NOMO-1 treated with dmso at 0.1 percent for 144 hours (cell line): Measurements from ENCODE around the gene CSGALNACT2.
A peak's percentile ranks its signal among the peaks of the same experiment; 100 is the strongest.

Experiments
- DNase-seq: peaks from one replicate; lab custom pipeline; 2025; ENCODE audit not compliant: unreplicated experiment; lab: John Stamatoyannopoulos, UW

Gene CSGALNACT2

DNA sequence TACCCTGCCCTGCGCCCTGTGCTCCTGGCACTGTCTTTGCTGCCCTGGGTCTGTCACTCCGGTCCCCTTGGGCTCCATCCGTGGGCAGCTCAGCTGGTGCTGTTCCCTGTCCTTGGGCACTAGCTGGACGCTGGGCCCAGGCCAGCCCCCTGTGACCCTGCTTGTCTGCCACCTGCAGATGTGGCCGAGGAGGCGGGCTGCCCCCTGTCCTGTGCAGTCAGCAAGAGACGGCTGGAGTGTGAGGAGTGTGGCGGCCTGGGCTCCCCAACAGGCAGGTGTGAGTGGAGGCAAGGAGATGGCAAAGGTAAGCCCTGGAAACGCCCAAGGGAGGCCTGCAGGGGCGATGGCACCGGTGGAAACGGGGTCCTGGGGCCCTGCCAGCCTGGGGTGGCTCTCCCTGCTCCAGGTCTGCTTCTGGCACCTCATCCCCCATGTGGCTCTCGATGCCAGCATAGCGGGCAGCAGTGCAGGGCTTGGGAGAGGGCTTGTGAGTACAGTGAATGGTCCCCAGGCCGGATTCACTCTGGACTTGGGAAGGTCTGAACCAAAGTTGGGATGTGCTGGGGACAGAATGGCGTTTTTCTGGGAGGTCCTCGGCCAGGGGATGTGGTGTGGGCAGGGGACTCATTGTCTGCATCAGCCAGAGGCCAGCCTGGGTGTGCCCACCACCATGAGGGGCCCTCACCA is 26.2 kb upstream of the CSGALNACT2 start:
- DNase-seq = no peak

DNA sequence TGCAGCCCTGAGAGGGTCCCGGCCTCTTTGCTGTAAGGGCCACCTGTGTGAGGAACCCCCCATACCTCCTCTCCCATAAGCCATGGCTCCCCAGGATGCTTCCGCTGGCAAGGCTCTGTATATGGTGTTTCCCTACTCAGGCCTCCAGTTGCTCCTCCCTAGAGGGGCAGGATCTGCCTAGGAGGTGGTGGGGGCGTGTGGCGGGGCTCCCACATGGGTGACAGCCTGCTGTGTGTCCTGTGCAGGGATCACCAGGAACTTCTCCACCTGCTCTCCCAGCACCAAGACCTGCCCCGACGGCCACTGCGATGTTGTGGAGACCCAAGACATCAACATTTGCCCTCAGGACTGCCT is 25.7 kb upstream of the CSGALNACT2 start:
- no peak for DNase-seq

DNA sequence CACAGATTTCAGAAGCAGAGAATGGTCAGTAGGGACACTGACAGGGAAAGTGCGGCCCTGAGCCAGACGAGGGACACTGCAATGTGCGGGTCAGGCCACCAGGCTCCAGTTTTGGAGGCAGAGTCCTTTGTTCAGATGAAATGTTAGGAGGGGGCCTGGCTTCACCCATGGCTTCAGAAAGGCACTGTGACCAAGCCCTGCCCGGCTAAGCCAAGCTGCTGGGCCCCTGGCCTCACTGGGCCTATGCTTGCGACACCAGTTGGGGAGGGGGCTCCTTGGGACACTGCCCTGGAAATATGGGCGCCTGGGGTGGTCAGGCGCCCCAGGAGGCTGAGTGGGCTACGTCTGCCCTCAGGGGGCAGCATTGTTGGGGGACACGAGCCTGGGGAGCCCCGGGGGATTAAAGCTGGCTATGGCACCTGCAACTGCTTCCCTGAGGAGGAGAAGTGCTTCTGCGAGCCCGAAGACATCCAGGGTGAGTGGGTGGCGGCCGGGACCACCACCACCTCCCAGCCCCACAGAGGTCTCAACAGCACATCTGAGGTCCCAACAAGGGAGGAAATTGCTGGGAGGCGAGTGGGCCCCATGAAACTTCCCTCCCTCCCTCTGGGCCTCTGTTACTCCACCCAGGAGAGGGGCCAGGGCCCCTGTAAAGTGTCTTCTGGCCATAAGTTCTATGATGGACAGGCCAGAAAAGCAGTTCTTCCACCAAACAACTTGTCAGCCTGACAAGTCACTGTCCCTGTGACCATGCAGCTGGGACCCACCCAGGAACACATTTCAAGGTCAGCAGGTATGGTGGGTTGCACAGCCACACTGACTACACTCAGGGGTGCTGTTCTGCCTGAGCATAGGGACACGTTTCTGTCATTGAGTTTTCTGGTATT is 24.8 kb upstream of the CSGALNACT2 start:
- no peak for DNase-seq

DNA sequence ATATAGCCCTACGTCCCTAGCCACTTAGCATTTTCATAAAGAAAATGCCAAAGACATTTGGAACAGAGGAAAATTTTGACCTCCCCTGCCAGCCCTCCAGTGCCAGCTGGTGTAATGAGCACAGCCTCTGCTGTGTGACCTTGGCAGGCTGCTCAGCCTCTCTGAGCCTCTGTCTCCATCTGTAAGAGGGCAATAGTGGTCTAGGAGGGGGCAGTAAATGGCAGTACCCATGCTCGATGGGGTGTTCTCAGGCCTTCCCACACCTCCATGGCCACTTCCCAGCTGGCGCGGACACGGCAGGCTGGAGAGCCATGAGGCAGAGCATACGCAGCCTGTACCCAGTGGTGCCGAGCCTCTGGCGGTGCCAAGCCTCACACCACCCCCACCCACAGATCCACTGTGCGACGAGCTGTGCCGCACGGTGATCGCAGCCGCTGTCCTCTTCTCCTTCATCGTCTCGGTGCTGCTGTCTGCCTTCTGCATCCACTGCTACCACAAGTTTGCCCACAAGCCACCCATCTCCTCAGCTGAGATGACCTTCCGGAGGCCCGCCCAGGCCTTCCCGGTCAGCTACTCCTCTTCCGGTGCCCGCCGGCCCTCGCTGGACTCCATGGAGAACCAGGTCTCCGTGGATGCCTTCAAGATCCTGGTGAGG is 24.0 kb upstream of the CSGALNACT2 start:
- no peak for DNase-seq

DNA sequence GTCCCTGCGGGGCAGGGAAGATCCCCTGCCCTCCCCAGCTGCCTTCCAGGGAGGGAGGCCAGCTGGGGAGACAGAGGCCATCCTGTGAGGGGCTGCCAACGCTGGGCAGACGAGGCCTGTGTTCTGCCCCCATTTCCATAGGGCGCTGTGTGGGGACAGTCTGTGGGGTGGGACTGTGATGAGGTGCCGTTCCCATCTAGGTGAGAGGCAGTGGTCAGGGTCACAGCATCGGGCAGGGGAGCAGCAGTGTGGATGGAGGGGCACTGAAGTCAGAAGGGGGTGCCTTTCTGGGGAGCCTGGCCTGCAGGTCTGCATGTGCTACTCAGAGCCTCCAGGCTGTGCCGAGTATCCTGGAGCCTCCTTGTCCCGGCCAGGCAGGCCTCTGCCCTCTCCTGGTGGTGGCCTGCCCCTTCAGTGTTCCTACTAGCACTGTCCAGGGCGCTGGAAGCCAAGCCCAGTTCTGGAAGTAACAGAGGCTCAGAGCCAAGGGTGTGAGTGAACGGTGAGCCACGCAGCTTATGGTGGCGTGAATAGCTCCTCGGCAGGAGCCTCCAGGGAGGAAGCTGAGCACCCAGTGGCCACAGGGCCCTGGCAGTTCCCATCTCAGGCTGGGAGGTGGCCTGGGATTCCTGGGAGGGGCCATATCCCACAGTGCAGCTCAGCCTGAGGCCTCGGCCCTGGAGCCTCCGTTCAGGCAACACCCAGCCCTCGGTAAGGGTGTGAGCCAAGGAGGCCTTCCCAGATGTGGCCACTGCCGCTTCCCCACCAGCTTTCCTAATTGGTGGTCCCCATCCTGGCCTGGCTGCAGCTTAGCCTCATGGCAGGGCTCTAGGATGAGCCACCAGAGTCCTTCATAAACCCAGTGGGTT is 23.3 kb upstream of the CSGALNACT2 start:
- no peak for DNase-seq

DNA sequence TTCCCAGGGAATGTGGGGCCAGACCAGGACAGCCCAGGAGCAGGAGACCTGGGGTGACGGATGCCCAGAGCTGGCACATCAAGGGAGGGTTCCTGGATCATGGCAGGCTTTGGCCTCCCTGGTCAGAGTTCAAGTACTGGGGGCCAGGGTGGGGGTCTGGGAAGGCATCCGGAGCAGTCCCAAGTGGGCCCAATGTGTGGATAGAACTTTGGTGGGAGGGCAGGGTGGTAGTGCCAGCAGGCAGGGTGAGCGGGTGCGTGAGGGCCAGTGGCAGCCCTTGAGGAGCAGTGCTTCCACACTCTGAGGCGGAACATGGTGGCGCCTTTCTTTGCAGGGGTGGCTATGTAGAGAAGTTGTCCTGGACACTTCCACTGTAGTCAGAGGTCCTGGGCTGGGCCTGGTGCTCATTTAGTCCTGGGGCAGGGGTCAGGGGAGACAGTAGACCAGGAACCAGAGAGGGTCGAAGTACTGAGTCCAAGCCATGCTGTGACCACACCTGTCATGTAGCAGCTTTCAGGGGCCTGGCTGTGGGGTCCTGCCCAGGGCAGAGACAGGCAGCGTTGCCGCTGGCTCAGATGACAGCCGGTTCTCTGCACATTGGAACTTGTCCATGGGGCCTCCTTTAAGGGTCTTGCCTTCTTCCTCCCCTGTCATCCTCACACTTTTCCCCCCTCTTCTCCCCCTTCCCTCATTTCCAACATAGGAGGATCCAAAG is 22.2 kb upstream of the CSGALNACT2 start:
- DNase-seq = no peak

DNA sequence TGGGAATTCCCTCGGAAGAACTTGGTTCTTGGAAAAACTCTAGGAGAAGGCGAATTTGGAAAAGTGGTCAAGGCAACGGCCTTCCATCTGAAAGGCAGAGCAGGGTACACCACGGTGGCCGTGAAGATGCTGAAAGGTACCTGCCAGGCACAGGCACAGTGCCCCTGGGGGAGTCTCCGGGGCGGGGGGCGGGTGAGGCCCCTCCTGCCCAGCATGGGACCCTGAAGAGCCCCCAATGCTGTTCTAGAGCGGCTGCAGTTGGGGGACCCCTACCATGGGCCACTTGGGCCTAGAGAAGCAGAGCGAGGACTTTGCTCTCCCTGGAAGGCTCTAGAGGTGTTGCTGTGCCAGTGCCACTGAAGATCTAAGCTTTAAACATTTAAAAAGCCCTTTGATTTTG is 21.6 kb upstream of the CSGALNACT2 start:
- no peak for DNase-seq

DNA sequence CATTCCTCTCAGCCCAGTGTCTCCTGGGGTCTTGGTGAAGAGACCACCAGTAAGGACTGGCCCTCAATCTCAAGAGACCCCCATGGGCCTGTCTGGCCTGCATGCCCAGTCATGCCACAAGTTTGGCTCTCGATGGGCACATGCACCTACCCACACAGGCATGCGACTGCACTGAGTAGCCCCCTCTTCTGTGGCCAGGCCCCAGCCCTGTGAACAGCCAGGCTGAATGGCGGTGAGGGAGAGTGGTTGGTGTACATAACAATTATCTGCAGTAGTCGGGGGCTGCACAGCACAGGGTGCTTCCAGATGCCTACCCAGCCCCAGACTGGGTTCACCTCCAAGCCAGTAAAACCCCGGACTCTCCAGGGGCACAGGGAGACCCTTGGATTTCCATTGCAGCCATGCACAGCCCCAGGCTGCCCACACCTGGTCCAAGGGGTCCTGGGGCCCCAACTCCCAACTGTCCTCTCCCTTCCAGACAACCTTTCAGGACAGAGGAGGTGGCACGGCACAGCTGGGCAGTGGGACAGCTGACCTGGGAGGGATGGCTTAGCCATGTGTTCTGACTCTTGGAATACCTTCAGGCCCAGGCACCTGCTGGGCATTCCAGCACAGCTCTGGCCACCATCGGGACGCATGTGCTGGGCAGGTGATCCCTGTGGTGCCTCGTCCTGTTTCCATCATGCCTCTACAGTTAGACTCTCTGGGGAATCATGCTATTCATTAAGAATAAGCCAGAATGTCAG is 21.0 kb upstream of the CSGALNACT2 start:
- DNase-seq = no peak

DNA sequence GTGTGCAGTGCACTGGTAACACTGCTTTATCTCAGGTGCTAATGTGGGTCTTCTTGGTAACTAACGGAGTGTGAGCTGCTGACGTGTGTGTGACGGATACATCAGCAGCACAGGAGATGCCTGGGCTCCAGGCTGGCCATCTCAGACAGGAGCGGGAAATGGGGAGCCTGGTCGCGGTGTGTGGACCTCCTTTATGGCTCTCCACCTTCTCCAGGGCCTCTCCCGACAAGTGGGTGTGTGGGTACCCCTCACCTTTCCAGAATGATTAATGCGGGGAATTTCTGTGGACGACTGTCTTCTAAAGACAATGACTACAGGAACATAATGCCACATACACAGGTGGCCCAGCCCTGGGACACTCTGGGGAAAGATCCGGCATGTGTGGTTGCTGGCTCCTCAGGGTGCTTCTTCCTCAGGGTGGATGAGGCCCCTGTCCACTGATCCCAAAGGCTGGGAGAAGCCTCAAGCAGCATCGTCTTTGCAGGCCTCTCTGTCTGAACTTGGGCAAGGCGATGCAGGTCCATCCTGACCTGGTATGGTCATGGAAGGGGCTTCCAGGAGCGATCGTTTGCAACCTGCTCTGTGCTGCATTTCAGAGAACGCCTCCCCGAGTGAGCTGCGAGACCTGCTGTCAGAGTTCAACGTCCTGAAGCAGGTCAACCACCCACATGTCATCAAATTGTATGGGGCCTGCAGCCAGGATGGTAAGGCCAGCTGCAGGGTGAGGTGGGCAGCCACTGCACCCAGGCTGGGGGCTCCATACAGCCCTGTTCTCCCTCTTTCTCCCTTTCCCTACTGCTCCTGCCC is 20.3 kb upstream of the CSGALNACT2 start:
- DNase-seq = no peak

DNA sequence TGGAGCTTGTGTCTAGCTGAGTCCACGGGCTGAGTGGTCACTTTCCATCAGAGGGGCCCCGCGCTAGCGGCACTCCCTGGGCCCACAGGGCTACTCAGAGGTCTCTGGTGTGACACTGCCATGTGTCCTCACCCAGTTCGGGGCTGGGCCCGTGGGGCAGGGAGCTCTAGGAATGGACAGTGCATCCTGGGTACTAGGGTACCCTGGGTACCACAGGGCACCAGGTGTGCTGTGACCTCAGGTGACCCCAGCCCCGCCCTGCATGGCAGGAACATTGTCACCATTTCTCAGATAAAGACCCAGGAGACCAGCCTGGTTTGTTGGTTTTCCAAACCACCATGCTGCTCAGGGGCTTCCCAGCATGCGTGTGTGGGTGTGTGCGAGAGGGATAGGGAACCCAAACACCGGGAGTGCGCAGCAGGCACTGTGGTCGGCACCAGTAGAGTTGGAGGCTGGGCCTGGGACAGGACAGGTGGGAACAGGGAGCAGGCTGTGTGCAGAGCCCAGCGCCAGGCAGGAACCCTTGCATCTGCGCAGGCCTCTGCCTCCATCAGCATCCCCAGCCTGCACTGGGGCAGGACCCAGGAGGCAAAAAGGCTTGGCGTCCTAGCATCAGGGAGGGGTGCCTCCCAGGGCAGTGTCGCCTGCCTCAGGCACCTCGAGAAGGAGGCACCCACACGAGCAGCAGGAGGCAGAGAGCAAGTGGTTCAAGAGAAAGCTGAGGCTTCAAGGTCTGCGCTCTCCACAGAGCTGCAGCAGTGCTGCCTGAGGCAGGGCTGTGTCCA is 19.4 kb upstream of the CSGALNACT2 start:
- no peak for DNase-seq

DNA sequence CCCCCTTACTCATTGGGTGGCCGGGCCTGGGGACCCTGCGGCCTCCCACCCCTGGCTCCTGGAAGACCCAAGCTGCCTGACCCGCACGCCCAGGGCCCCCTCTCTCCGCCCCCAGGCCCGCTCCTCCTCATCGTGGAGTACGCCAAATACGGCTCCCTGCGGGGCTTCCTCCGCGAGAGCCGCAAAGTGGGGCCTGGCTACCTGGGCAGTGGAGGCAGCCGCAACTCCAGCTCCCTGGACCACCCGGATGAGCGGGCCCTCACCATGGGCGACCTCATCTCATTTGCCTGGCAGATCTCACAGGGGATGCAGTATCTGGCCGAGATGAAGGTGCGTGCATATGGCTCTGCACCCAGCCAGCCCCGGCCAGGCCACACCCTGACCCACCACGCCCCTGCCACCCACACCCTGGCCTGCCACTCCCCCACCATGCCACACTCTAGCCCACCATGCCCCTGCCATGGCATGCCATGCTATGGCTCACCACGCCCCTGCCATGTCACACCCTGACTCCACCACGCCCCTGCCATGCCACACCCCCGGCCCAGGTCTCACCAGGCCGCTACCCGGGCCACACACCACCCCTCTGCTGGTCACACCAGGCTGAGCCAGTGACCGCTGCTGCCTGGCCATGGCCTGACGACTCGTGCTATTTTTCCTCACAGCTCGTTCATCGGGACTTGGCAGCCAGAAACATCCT is 18.7 kb upstream of the CSGALNACT2 start:
- DNase-seq = no peak

DNA sequence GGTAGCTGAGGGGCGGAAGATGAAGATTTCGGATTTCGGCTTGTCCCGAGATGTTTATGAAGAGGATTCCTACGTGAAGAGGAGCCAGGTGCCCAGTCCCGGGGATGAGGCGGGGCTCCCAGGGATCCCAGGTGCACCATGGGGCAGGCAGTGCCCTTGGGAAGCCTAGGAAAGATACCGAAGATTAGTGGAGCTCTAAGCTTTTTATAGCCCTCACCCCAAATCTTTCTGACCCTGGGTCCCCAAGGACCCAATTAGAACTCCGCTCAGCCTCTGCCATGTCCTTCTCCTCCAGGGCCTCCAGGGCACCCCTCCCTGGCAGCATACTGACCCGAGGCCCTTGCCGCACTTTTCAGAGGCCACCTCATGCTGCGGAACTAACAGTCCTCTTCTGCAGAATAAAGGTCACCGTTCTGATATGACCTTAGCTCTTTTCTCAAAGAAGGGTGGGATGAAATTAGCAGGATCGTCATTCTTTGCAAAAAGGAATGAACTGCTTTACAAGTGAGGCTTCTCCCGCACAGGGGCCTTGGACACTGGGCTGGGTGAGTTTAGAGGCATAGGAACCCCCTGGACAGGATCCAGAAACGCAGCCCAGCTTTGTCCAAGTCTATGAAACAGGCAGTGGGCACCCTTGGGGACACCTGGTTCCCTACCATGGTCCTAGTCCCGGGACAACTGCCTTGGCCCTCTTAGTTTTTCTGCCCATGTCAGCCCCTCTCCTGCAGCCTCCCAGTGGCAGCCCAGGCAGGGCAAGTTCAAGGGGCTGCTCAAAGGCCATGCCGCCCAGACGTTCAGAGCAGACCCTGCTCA is 17.9 kb upstream of the CSGALNACT2 start:
- no peak for DNase-seq

DNA sequence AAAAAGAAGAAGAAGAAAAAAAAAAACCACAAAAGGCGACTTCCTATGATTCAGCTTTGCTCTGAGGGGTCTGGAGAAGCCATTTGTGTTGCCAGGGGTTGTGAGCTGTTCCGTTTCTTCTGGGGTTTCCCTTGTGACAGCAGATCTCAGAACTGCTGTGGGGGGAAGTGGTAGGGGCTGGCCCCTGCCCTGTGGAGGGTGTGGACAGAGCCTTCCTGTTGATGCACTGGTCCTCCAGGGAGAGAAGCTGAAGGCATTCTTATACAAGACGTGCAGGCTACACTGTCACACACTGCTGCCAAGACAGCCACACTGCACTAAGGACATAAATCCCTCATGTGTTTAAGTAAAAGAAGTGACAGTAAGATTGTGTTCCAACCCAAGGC is 17.3 kb upstream of the CSGALNACT2 start:
- DNase-seq = peak; percentile 91

DNA sequence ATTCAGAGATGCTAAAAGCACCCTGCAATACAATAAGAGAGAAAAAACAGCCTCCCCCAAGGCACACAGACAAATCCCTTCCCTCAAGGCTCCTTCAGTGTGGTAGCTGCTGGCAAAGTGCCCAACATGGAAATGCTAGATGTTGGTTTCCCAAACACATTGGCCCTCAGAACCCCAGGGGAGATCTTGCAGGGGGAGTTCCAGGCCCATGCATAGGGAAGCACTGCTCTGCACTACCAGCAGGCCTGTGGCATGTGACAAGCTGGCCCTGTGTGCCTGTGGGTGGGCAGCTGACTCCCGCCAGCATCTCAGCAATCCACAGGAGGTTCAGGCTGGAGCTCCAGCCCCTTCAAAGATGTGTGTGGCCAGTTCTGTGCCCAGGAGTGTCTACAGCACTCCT is 16.8 kb upstream of the CSGALNACT2 start:
- no peak for DNase-seq

DNA sequence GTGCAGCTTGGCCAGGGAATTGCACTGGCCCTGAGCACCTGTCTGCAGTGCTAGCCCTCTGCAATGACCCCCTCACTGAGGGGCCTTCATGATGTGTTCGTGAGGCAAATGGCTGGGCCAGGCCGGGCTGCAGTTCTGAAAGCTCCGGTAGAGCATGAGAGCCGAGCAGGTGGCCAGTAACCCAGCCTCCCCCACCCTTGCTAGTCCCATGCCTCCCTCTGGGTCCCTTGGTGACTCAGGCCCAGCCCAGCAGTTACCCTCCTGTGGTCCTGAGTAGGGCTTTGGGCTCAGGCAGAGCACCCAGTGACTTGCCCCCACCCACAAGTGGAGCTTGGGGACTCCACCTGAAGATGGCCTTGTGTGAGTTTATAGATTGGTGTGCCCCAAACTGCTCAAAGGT is 16.1 kb upstream of the CSGALNACT2 start:
- no peak for DNase-seq

DNA sequence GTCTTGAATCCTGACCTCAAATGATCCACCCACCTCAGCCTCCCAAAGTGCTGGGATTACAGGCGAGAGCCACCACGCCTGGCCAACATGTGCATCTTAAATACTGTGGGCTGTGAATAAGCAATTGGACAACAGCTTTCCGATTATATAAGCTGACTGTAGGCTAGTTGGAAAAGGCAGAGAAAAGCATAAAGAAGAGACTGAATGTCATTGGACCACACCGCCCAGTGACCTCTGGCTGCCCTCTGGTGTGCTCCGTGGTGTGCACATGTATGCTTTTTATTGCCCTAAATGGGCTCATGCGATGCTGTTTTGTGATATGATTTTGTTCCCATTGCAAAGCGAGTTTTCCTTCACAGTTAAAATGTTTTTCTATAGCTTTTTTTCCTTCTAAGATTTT is 15.4 kb upstream of the CSGALNACT2 start:
- DNase-seq = no peak
